H1 (cell line): ENCODE data around the gene DOCK1. TPM values are rescaled to one million over a fixed set of nuclear protein-coding genes. Genes with fewer than 3 reads are reported as not detected.

Source experiments
- CTCF ChIA-PET: fragments of 300-600 bp; sonication (Branson Sonifier 250); formaldehyde crosslinking; loops from one replicate; lab custom pipeline; 2021; ENCODE audit not compliant: partially characterized antibody; lab: Charles Lee
- POLR2A ChIA-PET: fragments of 300-600 bp; sonication (Branson Sonifier 250); formaldehyde crosslinking; loops from one replicate; lab custom pipeline; 2021; ENCODE audit warnings: inconsistent platforms; ENCODE audit not compliant: partially characterized antibody; lab: Charles Lee
- DNase-seq, 2 experiments: peaks; one replicate each; pipeline versions ENCODE4 v3.0.0 to v3.0.0-alpha.2; 2010 to 2022; ENCODE audit warnings: low spot score in 2 of 2, low read depth in 1 of 2, mixed read lengths in 1 of 2
- FAIRE-seq: peaks from 2 replicates; lab custom pipeline; 2011; peaks lifted over from hg19 to GRCh38; lab: Jason Lieb, UNC
- H2AFZ ChIP-seq: 2 replicates; pipeline ENCODE4 v1.8.1; 2012; ENCODE audit warnings: low read length, inconsistent platforms
- H2AK5ac ChIP-seq: 2 replicates; pipeline ENCODE4 v1.6.1; 2013; ENCODE audit warnings: low read depth, low read length
- H2BK120ac ChIP-seq: replicated peaks from 2 replicates; pipeline ENCODE3; 2013; ENCODE audit warnings: low read depth, low read length, inconsistent platforms
- H2BK12ac ChIP-seq: 2 replicates; pipeline ENCODE4 v1.6.1; 2013; ENCODE audit warnings: low read depth, low read length
- H2BK15ac ChIP-seq: 2 replicates; pipeline ENCODE4 v1.6.1; 2013; ENCODE audit warnings: low read length
- H2BK20ac ChIP-seq: 2 replicates; pipeline ENCODE4 v1.6.1; 2013; ENCODE audit warnings: low read length
- H2BK5ac ChIP-seq: 2 replicates; pipeline ENCODE4 v1.6.1; 2013; ENCODE audit warnings: low read depth, low read length
- H3K14ac ChIP-seq: 2 replicates; pipeline ENCODE4 v1.6.1; 2013; ENCODE audit warnings: inconsistent platforms; ENCODE audit not compliant: insufficient read length
- H3K18ac ChIP-seq: 2 replicates; pipeline ENCODE4 v1.6.1; 2013; ENCODE audit warnings: low read length; ENCODE audit errors: extremely low read depth
- H3K23ac ChIP-seq: 2 replicates; pipeline ENCODE4 v1.6.1; 2013; ENCODE audit warnings: inconsistent platforms; ENCODE audit not compliant: insufficient read length
- H3K23me2 ChIP-seq: 2 replicates; pipeline ENCODE4 v1.6.1; 2013; ENCODE audit warnings: low read depth, low read length
- H3K27ac ChIP-seq: 2 replicates; pipeline ENCODE4 v1.6.1; 2011; ENCODE audit warnings: low read depth, low read length, inconsistent platforms
- H3K27me3 ChIP-seq, 4 experiments: replicated peaks in 1 of 4; 1 replicate in 1 of 4; 2 replicates in 3 of 4; pipeline versions ENCODE4 v1.6.1 to v1.8.1; 2011 to 2013; ENCODE audit warnings: low read length in 3 of 4, mild to moderate bottlenecking in 3 of 4, inconsistent platforms in 2 of 4, mixed read lengths in 2 of 4, moderate library complexity in 1 of 4; ENCODE audit not compliant: control insufficient read depth in 3 of 4, insufficient read depth in 3 of 4; ENCODE audit errors: extremely low read depth in 1 of 4
- H3K36me3 ChIP-seq, 4 experiments: 2 replicates each; pipeline versions ENCODE4 v1.6.1 to v1.8.1; 2011 to 2013; ENCODE audit warnings: mild to moderate bottlenecking in 4 of 4, low read length in 3 of 4, moderate library complexity in 2 of 4, control low read depth in 1 of 4, inconsistent platforms in 1 of 4; ENCODE audit not compliant: insufficient read depth in 4 of 4, control insufficient read depth in 2 of 4
- H3K4ac ChIP-seq: replicated peaks from 2 replicates; pipeline ENCODE3; 2013; ENCODE audit warnings: low read length, low read depth, mixed read lengths, inconsistent platforms; ENCODE audit not compliant: insufficient read length
- H3K4me1 ChIP-seq, 4 experiments: replicated peaks in 1 of 4; 1 replicate in 1 of 4; 2 replicates in 3 of 4; pipeline versions ENCODE4 v1.6.1 to v1.8.1; 2011 to 2013; ENCODE audit warnings: low read length in 3 of 4, inconsistent platforms in 2 of 4, mixed read lengths in 1 of 4; ENCODE audit not compliant: insufficient read depth in 4 of 4, control insufficient read depth in 3 of 4
- H3K4me2 ChIP-seq, 2 experiments: 2 replicates each; pipeline versions ENCODE4 v1.6.1 to v1.8.1; 2011 to 2013; ENCODE audit warnings: low read depth in 2 of 2, low read length in 2 of 2, control low read depth in 1 of 2, inconsistent platforms in 1 of 2, mild to moderate bottlenecking in 1 of 2; ENCODE audit not compliant: insufficient read depth in 1 of 2
- H3K4me3 ChIP-seq, 4 experiments: fragments of 200-600, 300-600 bp in 1 of 4; sonication (generic), shearing (Covaris generic), sonication (Bioruptor Twin) in 1 of 4; 2 replicates each; pipeline versions ENCODE4 v1.5.1 to v1.8.1; 2011 to 2016; ENCODE audit warnings: low read length in 4 of 4, low read depth in 3 of 4, control low read depth in 2 of 4, inconsistent platforms in 2 of 4, mild to moderate bottlenecking in 2 of 4, mixed read lengths in 1 of 4, moderate library complexity in 1 of 4; ENCODE audit not compliant: insufficient read depth in 2 of 4; ENCODE audit errors: extremely low read depth in 1 of 4
- H3K56ac ChIP-seq: replicated peaks from 2 replicates; pipeline ENCODE3; 2013; ENCODE audit warnings: low read depth, mild to moderate bottlenecking, mixed read lengths, low read length, inconsistent platforms; ENCODE audit not compliant: insufficient read length
- H3K79me1 ChIP-seq: 2 replicates; pipeline ENCODE4 v1.6.1; 2013; ENCODE audit warnings: low read depth, low read length, control low read depth
- H3K79me2 ChIP-seq, 2 experiments: 2 replicates each; pipeline versions ENCODE4 v1.6.1 to v1.8.1; 2012 to 2013; ENCODE audit warnings: low read length in 2 of 2, mild to moderate bottlenecking in 2 of 2, inconsistent platforms in 1 of 2; ENCODE audit not compliant: insufficient read depth in 2 of 2, control insufficient read depth in 1 of 2
- H3K9ac ChIP-seq, 4 experiments: replicated peaks in 1 of 4; 1 replicate in 1 of 4; 2 replicates in 3 of 4; pipeline versions ENCODE4 v1.6.1 to v1.8.1; 2011 to 2013; ENCODE audit warnings: low read depth in 3 of 4, low read length in 3 of 4, control low read depth in 2 of 4, mild to moderate bottlenecking in 2 of 4, moderate library complexity in 2 of 4, inconsistent platforms in 1 of 4; ENCODE audit errors: extremely low read depth in 1 of 4
- H3K9me3 ChIP-seq, 2 experiments: 2 replicates each; pipeline versions ENCODE4 v1.6.1 to v1.8.1; 2012 to 2013; ENCODE audit warnings: mild to moderate bottlenecking in 2 of 2, moderate library complexity in 2 of 2, control low read depth in 1 of 2, inconsistent platforms in 1 of 2, low read depth in 1 of 2, low read length in 1 of 2, mixed read lengths in 1 of 2; ENCODE audit not compliant: insufficient read depth in 2 of 2
- H4K20me1 ChIP-seq, 2 experiments: replicated peaks in 1 of 2; 2 replicates each; pipeline versions ENCODE3 to v1.8.1; 2011 to 2013; ENCODE audit warnings: inconsistent platforms in 2 of 2, low read length in 2 of 2, mild to moderate bottlenecking in 1 of 2; ENCODE audit not compliant: insufficient read depth in 2 of 2, control insufficient read depth in 1 of 2
- H4K5ac ChIP-seq: 2 replicates; pipeline ENCODE4 v1.6.1; 2013; ENCODE audit warnings: low read length, low read depth, mixed read lengths, inconsistent platforms; ENCODE audit not compliant: insufficient read length
- H4K8ac ChIP-seq: 2 replicates; pipeline ENCODE4 v1.8.0; 2013; ENCODE audit warnings: mild to moderate bottlenecking, moderate library complexity, low read length, inconsistent platforms; ENCODE audit not compliant: insufficient read depth; ENCODE audit errors: extremely low read depth
- H4K91ac ChIP-seq: replicated peaks from 2 replicates; pipeline ENCODE3; 2013; ENCODE audit warnings: low read length, mixed read lengths, inconsistent platforms; ENCODE audit not compliant: insufficient read length
- CREB1 ChIP-seq: IDR thresholded peaks from 2 replicates; pipeline ENCODE4 v1.6.1; 2012; ENCODE audit warnings: inconsistent platforms
- EZH2 ChIP-seq: fragments of 200-600 bp; sonication (generic); IDR thresholded peaks from 2 replicates; pipeline ENCODE4 v1.7.1; 2012; ENCODE audit warnings: low read depth, mild to moderate bottlenecking, moderate library complexity, low read length, inconsistent platforms; ENCODE audit not compliant: severe bottlenecking
- FOSL1 ChIP-seq: IDR thresholded peaks from 2 replicates; pipeline ENCODE4 v1.6.1; 2011; ENCODE audit warnings: mild to moderate bottlenecking, low read depth, low read length, moderate library complexity; ENCODE audit not compliant: insufficient read depth
- HDAC6 ChIP-seq: IDR thresholded peaks from one replicate; pipeline ENCODE4 v1.7.1; 2012; ENCODE audit warnings: low read depth, mild to moderate bottlenecking, inconsistent platforms, low read length, moderate library complexity
- KDM1A ChIP-seq: fragments of 200-600, 300-600 bp; sonication (generic); IDR thresholded peaks from 2 replicates; pipeline ENCODE4 v1.7.1; 2016; ENCODE audit warnings: mild to moderate bottlenecking, low read length, borderline replicate concordance
- PHF8 ChIP-seq: fragments of 200-600 bp; sonication (generic); conservative IDR thresholded peaks from 2 replicates; pipeline ENCODE4 v1.7.1; 2012; ENCODE audit warnings: low read depth, mild to moderate bottlenecking, inconsistent platforms, low read length, moderate library complexity
- RAD21 ChIP-seq, 2 experiments: IDR thresholded peaks in 1 of 2; conservative IDR thresholded peaks in 1 of 2; 2 replicates each; pipeline ENCODE4 v1.6.1; 2011; ENCODE audit warnings: low read depth in 2 of 2, low read length in 2 of 2, improper control_type of control experiment in 1 of 2, inconsistent platforms in 1 of 2, mild to moderate bottlenecking in 1 of 2, moderate library complexity in 1 of 2
- SIN3A ChIP-seq, 2 experiments: IDR thresholded peaks in 1 of 2; conservative IDR thresholded peaks in 1 of 2; 2 replicates each; pipeline ENCODE4 v1.6.1; 2011 to 2012; ENCODE audit warnings: low read length in 2 of 2, improper control_type of control experiment in 1 of 2, low read depth in 1 of 2, mild to moderate bottlenecking in 1 of 2
- TCF12 ChIP-seq: IDR thresholded peaks from 2 replicates; pipeline ENCODE4 v1.6.1; 2011; ENCODE audit warnings: low read depth, mild to moderate bottlenecking, low read length
- WGBS, 2 experiments: shearing (Covaris generic) in 1 of 2; methylation state at CpG; one replicate each; pipeline versions ENCODE4 v1.1.6 to v1.1.7; 2013 to 2015; ENCODE audit warnings: low lambda C conversion rate in 2 of 2, mixed read lengths in 2 of 2, inconsistent platforms in 1 of 2, low coverage in 1 of 2, missing lambda C conversion rate in 1 of 2; ENCODE audit not compliant: insufficient replicate concordance in 2 of 2, insufficient coverage in 1 of 2, insufficient read length in 1 of 2; ENCODE audit errors: extremely low coverage in 1 of 2, missing lambda C conversion rate in 1 of 2; 5-methylcytosine and 5-hydroxymethylcytosine counted together
- polyA plus RNA-seq, 7 experiments: library from polyadenylated mRNA; depleted of rRNA in 3 of 7; stranded (reverse) in 5 of 7; unstranded in 2 of 7; fragments of >200 nt in 5 of 7; fragments of 200-250 nt in 2 of 7; gene quantifications; 1 replicate in 5 of 7; 2 replicates in 1 of 7; 4 replicates in 1 of 7; pipeline versions ENCODE4 v1.2.1 to v1.2.3, GENCODE V29; 2011 to 2013; ENCODE audit warnings: missing spikeins in 2 of 7, mixed read lengths in 2 of 7
- total RNA-seq: library from RNA; stranded (reverse); fragmentation: NEBNext Ultra II Directional; extraction: Animal tissue kit (Norgen Biotek cat#: 25700); gene quantifications from 2 replicates; pipeline ENCODE4 v1.2.1, GENCODE V29; 2021
- TF ChIP-seq, protein P1 (sequence below): IDR thresholded peaks from 2 replicates; pipeline ENCODE4 v1.6.1; 2012; ENCODE audit warnings: low read length, inconsistent platforms

DOCK1 gene
- total and polyA plus RNA-seq, 2 of the 8 experiments (the other 6 are each of a cell fraction or from before 2014, with no cell fraction given), result 11.6 to 53.0 TPM

DNA sequence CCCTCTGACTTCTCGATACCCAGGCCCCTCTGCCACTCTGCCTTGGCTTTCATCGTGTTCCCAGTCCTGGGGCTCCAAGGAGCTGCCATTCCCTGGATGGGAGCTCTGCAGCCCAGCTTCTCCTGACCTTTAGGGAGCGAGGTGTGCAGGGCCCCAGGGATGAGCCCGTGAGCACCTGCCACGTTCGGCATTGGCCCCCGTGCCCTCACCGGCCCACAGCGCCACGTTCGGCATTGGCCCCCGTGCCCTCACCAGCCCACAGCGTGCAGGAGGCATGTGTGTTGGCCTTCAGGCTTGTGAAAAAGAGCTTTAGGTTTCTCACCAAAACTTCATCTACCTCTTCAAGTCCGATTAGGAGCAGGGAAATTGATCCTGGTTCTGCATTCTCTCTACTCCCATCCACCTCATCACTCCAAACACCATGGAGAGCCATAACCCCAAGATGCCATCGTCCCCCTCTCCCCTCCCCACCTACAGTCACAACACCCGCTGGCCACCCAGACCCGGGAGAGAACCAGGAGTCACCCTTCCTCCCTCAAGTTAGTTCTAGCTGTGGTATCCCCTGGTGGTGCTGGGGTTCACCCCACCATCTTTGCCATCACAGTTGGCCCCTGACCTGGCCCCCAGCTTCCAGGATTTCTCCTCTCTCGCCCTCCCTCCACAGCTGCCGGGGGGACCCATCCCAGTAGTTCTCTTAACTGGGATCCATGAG, 524.5 kb downstream of the DOCK1 start:
- Histone ChIP-seq H2AK5ac (no peak overlapping the region), H3K9ac (no peak overlapping the region), H2BK15ac (no peak overlapping the region), H4K5ac (no peak overlapping the region), H3K9me3 (peaks cover 2 to 13% of the 10 kb centered on the region in 2 experiments; a peak in 2 of 4 replicates), H3K4me3 (no peak overlapping the region), H3K18ac (no peak overlapping the region), H4K91ac (no peak overlapping the region), H3K56ac (no peak overlapping the region), H2AFZ (no peak overlapping the region), H3K36me3 (peaks cover 3 to 12% (median 8%) of the 10 kb centered on the region in 4 experiments; a peak in 6 of 8 replicates), H4K8ac (no peak overlapping the region), H3K4me2 (no peak overlapping the region), H3K79me1 (no peaks in the 10 kb centered on the region), H2BK120ac (no peak overlapping the region), H2BK20ac (no peak overlapping the region), H4K20me1 (no peaks in the 10 kb centered on the region), H3K14ac (no peak overlapping the region), H2BK5ac (no peak overlapping the region), H3K23ac (no peak overlapping the region), H2BK12ac (no peak overlapping the region), H3K4me1 (no peaks in the 10 kb centered on the region), H3K23me2 (no peaks in the 10 kb centered on the region; the same call in 1 of the 2 replicates), H3K4ac (no peak overlapping the region), H3K27ac (no peak overlapping the region), H3K27me3 (no peaks in the 10 kb centered on the region), H3K79me2 (no peaks in the 10 kb centered on the region)
- WGBS, 2 experiments, result 97% methylated on average over 17 of the region's 19 CpGs; no CpG with 5 or more reads in 1 of the 2 experiments
- CTCF ChIA-PET, result interaction anchor here (0.7 to 1.2 kb wide), 2 partner anchors 9 to 617 kb away, joined by 3 to 5 read pairs; no protein-coding TSS in a partner anchor
- POLR2A ChIA-PET, result no interaction called here
- DNase-seq, result no peak
- no peak for FAIRE-seq
- TF ChIP-seq KDM1A (no peak), SIN3A (conservative IDR thresholded peaks at IDR 0.05 in 1 of 2, IDR thresholded peaks at IDR 0.05 in 1 of 2; ENCODE audit: low read depth in 1 of 2, low read length in 2 of 2) (no peak), CREB1 (no peak), FOSL1 (no peak), PHF8 (no peak), RAD21 (IDR thresholded peaks at IDR 0.05 in 1 of 2, conservative IDR thresholded peaks at IDR 0.05 in 1 of 2; ENCODE audit: low read depth in 2 of 2, low read length in 2 of 2) (no peak), EZH2 (no peak), TCF12 (no peak), HDAC6 (no peak)
- TF ChIP-seq, protein P1, sequence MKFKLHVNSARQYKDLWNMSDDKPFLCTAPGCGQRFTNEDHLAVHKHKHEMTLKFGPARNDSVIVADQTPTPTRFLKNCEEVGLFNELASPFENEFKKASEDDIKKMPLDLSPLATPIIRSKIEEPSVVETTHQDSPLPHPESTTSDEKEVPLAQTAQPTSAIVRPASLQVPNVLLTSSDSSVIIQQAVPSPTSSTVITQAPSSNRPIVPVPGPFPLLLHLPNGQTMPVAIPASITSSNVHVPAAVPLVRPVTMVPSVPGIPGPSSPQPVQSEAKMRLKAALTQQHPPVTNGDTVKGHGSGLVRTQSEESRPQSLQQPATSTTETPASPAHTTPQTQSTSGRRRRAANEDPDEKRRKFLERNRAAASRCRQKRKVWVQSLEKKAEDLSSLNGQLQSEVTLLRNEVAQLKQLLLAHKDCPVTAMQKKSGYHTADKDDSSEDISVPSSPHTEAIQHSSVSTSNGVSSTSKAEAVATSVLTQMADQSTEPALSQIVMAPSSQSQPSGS, result no peak
